Daoy (cell line): Measurements from ENCODE around the gene PTGFRN. TPM values are rescaled to one million over a fixed set of nuclear protein-coding genes. Genes with fewer than 3 reads are reported as not detected.

Experiments used
- DNase-seq: peaks from one replicate; pipeline ENCODE4 v3.0.0-alpha.2; 2015; ENCODE audit warnings: low read depth
- total RNA-seq: library from RNA; depleted of rRNA; stranded (reverse); fragments of >200 nt; shearing (Covaris generic); gene quantifications from 2 replicates; pipeline ENCODE4 v1.2.3, GENCODE V29; 2014

Gene PTGFRN
- total RNA-seq, 1 experiment from 2014 or later, result 219 TPM

GRCh38 chr1:116889380-116889779 lies 20.3 kb upstream of the PTGFRN start:
- DNase-seq, result no peak

GRCh38 chr1:116891396-116892079 lies 18.2 kb upstream of the PTGFRN start:
- DNase-seq, result no peak

GRCh38 chr1:116895073-116895472 lies 14.6 kb upstream of the PTGFRN start:
- DNase-seq, result no peak

DNA sequence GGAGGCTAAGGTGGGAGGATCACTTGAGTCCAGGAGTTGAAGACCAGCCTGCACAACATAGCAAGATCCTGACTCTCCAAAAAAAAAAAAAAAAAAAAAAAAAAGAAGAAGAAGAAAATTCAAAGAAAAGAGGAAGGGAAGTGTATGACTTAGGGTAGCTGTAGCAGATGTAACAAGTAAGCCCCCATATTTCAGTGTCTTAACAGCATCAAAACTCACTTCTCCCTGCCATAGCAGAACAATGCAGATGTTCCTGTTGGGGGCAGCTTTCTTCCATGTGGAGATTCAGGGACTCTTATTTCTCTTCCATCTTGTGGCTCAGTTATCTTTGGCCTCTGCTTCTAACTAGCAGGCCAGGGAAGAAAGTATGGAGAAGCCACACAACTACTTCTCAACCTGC lies 10.2 kb upstream of the PTGFRN start:
- no peak for DNase-seq

- no peak for DNase-seq
Measured at GRCh38 chr1:116900471-116901365, 9.0 kb upstream of the PTGFRN start.

DNA sequence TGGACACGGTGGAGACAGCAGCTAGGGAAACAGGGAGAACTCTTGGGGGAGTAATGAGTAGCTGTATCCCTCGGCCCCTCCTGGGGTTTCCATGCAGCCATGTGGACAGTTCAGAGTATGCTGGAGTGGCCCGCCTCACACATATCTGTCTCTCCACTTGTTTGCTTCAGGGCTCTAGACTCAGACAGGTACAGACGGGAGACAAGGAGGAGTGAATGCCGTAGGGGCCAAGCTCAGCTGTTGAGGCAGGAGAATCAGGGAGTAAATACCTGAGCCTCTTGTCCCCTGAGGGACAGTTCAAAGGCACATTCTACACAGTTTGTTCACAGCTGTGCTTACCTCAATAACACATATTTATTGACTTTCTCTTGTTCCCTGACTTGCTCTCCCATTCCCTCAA lies 7.7 kb upstream of the PTGFRN start:
- no peak for DNase-seq

DNA sequence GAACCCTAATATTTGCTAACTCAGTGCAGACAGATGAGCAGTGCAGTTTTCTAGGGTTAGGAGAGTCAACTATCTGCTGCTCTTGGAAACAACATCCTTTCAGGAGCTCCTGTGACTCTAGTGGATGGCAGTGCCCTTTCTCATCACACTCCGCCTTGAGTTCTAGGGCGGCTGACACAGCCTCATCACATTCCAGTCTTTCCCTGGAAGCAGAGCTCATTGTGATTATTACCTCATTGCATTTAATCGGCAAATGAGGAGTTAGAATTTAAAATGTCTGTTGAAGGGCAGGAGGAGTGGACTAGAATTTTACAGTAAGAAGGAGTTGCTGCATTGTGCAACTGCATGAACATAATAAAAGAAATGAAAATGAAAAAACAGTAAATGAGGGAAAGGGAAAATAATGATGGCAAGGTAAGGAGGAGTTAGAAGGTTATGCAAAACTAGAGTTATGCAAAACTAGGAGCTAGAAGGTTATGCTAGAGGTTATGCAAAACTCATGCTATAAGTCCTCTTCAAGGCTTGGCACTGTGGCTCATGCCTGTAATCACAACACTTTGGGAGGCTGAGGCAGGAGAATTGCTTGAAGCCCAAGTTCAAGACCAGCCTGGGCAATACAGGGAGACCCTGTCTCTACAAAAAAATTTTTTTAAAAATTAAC lies 6.9 kb upstream of the PTGFRN start:
- no peak for DNase-seq

GRCh38 chr1:116904791-116905320 lies 4.9 kb upstream of the PTGFRN start:
- DNase-seq, result no peak

DNA sequence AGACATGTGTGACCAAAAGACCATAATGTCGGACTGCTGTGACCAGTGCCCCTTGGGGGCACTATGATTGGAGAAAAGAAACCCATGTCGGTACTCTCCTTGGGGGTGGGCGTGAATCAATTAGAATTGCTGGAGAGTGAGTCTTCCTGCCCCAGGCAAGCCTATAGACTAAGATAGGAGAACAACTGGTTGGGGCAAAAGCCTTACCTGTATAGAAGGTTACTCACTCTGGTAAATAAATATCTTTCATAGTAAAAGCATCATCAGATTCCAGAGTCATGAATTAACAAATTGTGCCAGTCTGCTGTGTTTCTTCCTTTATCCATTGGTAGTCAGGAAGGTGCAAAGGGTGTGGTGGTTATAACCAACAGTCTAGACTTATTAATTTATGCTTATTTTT lies 2.9 kb upstream of the PTGFRN start:
- DNase-seq, result no peak

DNA sequence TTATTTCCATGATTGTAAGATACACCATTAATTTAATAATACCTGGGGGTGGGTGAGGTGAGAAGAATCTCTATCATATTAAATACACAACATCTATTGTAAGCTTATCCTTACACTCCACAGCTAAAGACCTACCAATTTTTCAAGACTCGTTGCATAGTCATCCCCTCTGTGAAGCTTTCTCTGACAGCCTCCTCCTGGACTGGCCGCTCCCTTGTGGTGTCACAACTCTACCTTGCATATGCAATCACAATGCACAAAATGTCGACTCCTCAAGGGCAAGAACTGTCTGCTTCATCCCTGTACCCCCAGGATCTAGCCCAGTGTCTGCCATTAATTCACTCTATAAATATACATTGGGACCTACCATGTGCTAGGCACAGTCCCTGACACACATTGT lies 2.4 kb upstream of the PTGFRN start:
- DNase-seq, result no peak

DNA sequence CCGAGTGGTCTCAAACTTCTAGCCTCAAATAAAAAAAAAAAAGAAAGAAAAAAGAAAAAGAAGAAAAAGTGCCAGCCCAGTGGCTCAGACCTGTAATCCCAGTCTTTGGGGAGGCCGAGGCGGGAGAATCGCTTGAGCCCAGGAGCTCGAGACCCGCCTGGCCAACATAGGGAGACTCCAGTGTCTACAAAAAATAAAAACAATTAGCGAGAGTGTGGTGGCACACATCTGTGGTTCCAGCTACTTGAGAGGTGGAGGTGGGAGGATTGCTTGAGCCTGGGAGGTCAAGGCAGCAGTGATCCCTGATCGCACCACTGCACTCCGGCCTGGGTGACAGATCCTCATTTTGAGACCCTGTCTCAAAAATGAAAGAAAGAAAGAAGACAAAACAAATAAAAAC lies 1.4 kb upstream of the PTGFRN start:
- no peak for DNase-seq

DNA sequence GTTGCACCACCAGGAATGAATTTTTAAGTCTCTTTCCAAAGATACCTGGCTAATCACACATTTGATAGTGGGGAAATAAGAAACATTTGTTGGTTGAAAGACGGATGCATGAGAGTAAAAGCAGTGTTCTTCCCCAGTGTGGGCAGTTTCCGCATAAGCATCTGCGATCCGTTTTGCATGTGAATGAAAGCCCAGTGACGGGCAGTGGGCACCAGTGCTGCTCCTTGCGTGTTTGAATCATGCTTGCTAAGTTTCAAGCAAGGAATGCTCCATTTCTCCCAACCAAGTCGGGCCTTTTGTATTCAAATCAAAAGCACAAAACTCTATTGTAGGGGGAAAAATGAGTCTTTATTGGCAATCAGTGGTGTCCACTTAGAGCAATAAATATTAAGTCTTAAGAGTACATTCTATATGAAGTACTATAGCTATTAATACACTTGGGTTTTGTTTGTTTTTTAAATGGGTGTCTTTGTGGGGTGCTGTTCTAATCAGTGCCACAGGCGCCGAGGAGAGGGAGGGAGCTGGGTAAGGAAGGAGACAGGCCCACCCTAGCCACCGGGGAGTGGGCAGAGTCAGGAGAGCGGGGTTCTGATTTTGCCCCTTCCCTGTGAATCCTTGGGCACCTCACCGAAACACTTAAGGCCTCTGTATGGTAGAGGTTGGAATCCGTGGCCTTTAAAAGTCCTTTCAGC lies 750 bp upstream of the PTGFRN start:
- no peak for DNase-seq

GRCh38 chr1:116910379-116911187 lies 867 bp downstream of the PTGFRN start:
- peak; percentile 66 for DNase-seq

DNA sequence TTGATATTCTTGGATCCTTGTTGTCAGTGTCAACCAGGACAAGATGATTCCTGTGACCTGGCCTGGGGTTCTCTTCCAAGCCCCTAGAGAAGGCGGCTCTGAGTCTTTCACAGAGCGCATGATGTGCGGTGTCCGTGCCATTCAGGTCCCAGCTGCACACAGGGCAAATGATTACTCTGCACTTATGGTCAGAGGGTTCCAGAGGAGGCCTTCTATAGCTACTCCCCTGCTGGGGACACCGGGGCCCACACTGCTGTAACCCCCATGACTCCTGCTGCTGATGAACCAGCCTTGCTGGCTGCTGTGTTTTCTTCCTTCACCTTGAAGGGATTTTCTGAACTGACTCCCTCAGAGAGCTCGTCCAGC lies 1.5 kb downstream of the PTGFRN start:
- DNase-seq, result peak; percentile 39

DNA sequence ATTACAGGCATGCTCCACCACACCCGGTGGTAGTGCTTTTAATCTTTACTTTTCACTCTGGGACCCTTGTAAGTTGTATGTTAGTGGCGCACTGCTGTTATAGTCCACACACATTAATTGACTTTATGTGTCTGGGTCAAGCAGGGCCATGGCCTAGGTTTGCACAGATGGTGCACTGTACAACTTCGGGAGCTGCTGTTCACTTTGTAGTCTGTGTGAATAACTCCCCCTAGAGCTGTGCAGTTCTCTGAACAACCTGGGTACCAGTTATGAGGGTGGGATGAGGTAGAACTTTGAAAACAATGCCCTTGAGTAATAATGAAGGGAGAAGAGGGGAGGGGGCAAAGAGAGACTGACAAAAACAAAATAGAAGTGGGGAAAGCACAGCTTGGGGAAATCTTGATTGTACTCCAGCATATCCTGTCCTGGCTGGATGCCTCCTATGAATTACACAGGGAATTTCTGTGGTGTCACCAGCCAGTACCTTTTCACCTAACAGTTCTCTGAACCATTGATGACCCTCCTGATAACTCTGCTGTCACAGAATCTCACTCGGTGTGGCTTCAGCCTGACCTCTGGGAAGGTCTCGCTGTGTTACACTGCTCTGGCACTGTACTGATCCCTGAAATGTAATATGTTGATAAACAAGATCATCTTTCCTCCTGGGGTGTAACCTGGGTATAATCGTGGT lies 2.2 kb downstream of the PTGFRN start:
- DNase-seq, result no peak

- no peak for DNase-seq
Measured at GRCh38 chr1:116912846-116913245, 3.1 kb downstream of the PTGFRN start.

- no peak for DNase-seq
Measured at GRCh38 chr1:116913941-116914340, 4.2 kb downstream of the PTGFRN start.

DNA sequence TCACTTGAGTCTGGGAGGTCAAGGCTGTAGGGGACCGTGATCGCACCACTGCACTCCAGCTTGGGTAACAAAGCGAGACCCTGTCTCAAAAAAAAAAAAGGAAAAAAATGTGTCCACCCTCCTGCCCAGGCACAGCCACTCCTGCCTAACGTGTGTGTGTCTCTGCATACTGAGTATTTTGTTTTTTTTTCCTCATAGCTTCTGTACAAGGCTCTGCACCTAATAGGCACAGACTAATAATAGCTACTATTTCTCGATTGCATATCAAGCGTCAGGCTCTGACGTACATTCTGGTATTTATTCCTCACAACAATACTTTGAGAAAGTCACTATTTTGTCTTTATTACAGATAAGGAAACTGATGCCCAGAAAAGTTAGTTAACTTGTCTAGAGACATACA lies 5.0 kb downstream of the PTGFRN start:
- DNase-seq, result no peak

DNA sequence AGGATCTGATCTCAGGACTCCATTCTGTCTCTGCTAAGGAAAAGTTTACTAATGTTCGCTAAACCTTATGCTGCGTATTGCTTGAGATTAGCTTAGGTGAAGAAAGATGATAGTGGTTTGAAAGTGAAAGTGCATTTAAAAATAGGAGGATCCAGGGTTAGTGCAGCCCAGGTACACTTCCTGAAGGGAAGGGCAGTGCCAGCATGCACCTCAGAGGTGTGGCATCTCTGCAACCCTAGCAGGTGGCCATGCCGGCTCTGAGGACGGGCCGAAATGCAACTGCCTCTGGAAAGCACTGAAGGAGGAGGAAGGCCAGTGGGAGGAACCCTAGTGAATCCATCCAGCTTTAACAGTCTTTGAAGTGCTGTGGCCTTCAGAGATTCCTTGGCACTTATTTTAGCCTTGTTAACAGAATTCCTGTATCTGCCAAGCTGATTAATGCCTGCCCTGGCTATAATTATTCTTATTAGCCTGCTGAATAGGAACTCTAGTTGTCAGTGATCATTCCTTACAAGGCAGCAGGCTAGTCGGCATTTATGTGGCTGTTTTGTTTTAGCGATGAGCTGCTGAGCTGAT lies 5.5 kb downstream of the PTGFRN start:
- DNase-seq, result no peak

- DNase-seq, result no peak
Measured at GRCh38 chr1:116916002-116916401, 6.3 kb downstream of the PTGFRN start.
